Epithelial cell of prostate (primary cell): ENCODE data around the gene PHF11.
"Not testable (repeated sequence)": the region's sequence is repeated elsewhere in the genome, so short reads cannot be mapped to it uniquely, and the experiment has no call there.

Experiments
- DNase-seq: peaks from one replicate; pipeline ENCODE4 v3.0.0-alpha.2; 2011; ENCODE audit warnings: low read depth, low spot score
- H3K27ac ChIP-seq: fragments of 450-650 bp; 2 replicates; pipeline ENCODE4 v1.5.1; 2017; ENCODE audit warnings: mild to moderate bottlenecking

PHF11 gene

GRCh38 chr13:49496837-49497236 lies 1.1 kb downstream of the PHF11 start:
- not testable (repeated sequence) for DNase-seq
- peak overlapping the region; percentile 80 for H3K27ac ChIP-seq

- no peak for DNase-seq
- H3K27ac ChIP-seq, result peak overlapping the region; percentile 80
These were observed 1.5 kb downstream of the PHF11 start for GRCh38 chr13:49497272-49497671.

GRCh38 chr13:49498206-49498605 lies 2.5 kb downstream of the PHF11 start:
- no peak overlapping the region for H3K27ac ChIP-seq
- DNase-seq, result no peak

- no peak overlapping the region for H3K27ac ChIP-seq
- DNase-seq, result peak; percentile 8
These were observed 4.3 kb downstream of the PHF11 start for GRCh38 chr13:49499889-49500660.

GRCh38 chr13:49502954-49503353 lies 7.2 kb downstream of the PHF11 start:
- H3K27ac ChIP-seq, result no peak overlapping the region
- no peak for DNase-seq

GRCh38 chr13:49503951-49504350 lies 8.2 kb downstream of the PHF11 start:
- H3K27ac ChIP-seq, result no peak overlapping the region
- DNase-seq, result no peak

GRCh38 chr13:49512578-49512977 lies 16.8 kb downstream of the PHF11 start:
- DNase-seq, result no peak
- H3K27ac ChIP-seq, result no peak overlapping the region

- no peak overlapping the region for H3K27ac ChIP-seq
- DNase-seq, result no peak
These were observed 20.7 kb downstream of the PHF11 start for GRCh38 chr13:49516467-49516866.

- no peak for DNase-seq
These were observed 21.7 kb downstream of the PHF11 start for GRCh38 chr13:49517461-49517860.

GRCh38 chr13:49521224-49521623 lies 25.5 kb downstream of the PHF11 start:
- DNase-seq, result no peak
- H3K27ac ChIP-seq, result no peak overlapping the region

More at GRCh38 chr13:49517461-49517860, 21.7 kb downstream of the PHF11 start:
- no peak overlapping the region for H3K27ac ChIP-seq

GRCh38 chr13:49524740-49525501 lies 29.2 kb downstream of the PHF11 start:
- no peak for DNase-seq
- H3K27ac ChIP-seq, result no peak overlapping the region

GRCh38 chr13:49527123-49527522 lies 31.4 kb downstream of the PHF11 start:
- DNase-seq, result no peak
- H3K27ac ChIP-seq, result no peak overlapping the region

- no peak for DNase-seq
- no peak overlapping the region for H3K27ac ChIP-seq
These were observed 32.4 kb downstream of the PHF11 start for GRCh38 chr13:49528161-49528560.

GRCh38 chr13:49530457-49530856 lies 34.7 kb downstream of the PHF11 start:
- DNase-seq, result no peak
- no peak overlapping the region for H3K27ac ChIP-seq

GRCh38 chr13:49532593-49532992 lies 36.8 kb downstream of the PHF11 start:
- no peak for DNase-seq
- no peak overlapping the region for H3K27ac ChIP-seq

- DNase-seq, result no peak
- no peak overlapping the region for H3K27ac ChIP-seq
These were observed 37.3 kb downstream of the PHF11 start for GRCh38 chr13:49533011-49533410.

GRCh38 chr13:49533591-49534269 lies 38.0 kb downstream of the PHF11 start:
- DNase-seq, result no peak
- no peak overlapping the region for H3K27ac ChIP-seq

GRCh38 chr13:49536144-49536873 lies 40.6 kb downstream of the PHF11 start:
- no peak overlapping the region for H3K27ac ChIP-seq
- no peak for DNase-seq

GRCh38 chr13:49538404-49538803 lies 42.7 kb downstream of the PHF11 start:
- no peak overlapping the region for H3K27ac ChIP-seq
- DNase-seq, result no peak

GRCh38 chr13:49539313-49539712 lies 43.6 kb downstream of the PHF11 start:
- DNase-seq, result no peak
- H3K27ac ChIP-seq, result no peak overlapping the region
